NCI-H187 (cell line): ENCODE results near the gene RTBDN.

ENCODE experiments used
- DNase-seq, 2 experiments: peaks; one replicate each; lab custom pipeline; 2025; lab: John Stamatoyannopoulos, UW

The RTBDN gene

GRCh38 chr19:12834566-12834943 is at the start of gene RTBDN:
Gene RTBDN (minus strand): TSS chr19:12834579. CDS start chr19:12829979, 4,600 bp downstream.
- no peak for DNase-seq

- no peak for DNase-seq
Measured at GRCh38 chr19:12882589-12882988, 48.2 kb upstream of the RTBDN start.

GRCh38 chr19:12881172-12881808 is 46.9 kb upstream of the RTBDN start, which contains the start of gene DNASE2:
Gene DNASE2 (minus strand): TSS chr19:12881449. CDS start chr19:12881375, 74 bp downstream.
- DNase-seq: peak; percentile 70 to 76

GRCh38 chr19:12880551-12881171 is 46.3 kb upstream of the RTBDN start:
- DNase-seq: peak in 1 of 2 experiments; percentile 6

- no peak for DNase-seq
Measured at GRCh38 chr19:12875086-12875485, 40.7 kb upstream of the RTBDN start.

- DNase-seq: no peak
Measured at GRCh38 chr19:12873891-12874745, 39.7 kb upstream of the RTBDN start.

GRCh38 chr19:12872941-12873890 is 38.8 kb upstream of the RTBDN start:
- DNase-seq: peak; percentile 52 to 56

- no peak for DNase-seq
Measured at GRCh38 chr19:12872255-12872654, 37.9 kb upstream of the RTBDN start.

GRCh38 chr19:12871681-12872080 is 37.3 kb upstream of the RTBDN start:
- no peak for DNase-seq

GRCh38 chr19:12868540-12869112 is 34.2 kb upstream of the RTBDN start:
- DNase-seq: no peak

GRCh38 chr19:12867120-12868099 is 33.0 kb upstream of the RTBDN start:
- DNase-seq: peak; percentile 25 to 44

GRCh38 chr19:12866416-12867119 is 32.2 kb upstream of the RTBDN start:
- no peak for DNase-seq

- DNase-seq: no peak
Measured at GRCh38 chr19:12865746-12866415, 31.5 kb upstream of the RTBDN start.

- DNase-seq: no peak
Measured at GRCh38 chr19:12864721-12865715, 30.6 kb upstream of the RTBDN start.

- DNase-seq: no peak
Measured at GRCh38 chr19:12864143-12864542, 29.8 kb upstream of the RTBDN start.

GRCh38 chr19:12859546-12859945 is 25.2 kb upstream of the RTBDN start:
- no peak for DNase-seq
